SIG-M5 treated with dmso at 0.1 percent for 504 hours (cell line): ENCODE measurements around the gene ADH4.
"Not testable (repeated sequence)": the region's sequence is repeated elsewhere in the genome, so short reads cannot be mapped to it uniquely, and the experiment has no call there.

Experiments used
- DNase-seq: peaks from one replicate; lab custom pipeline; 2025; ENCODE audit not compliant: unreplicated experiment; lab: John Stamatoyannopoulos, UW

ADH4 gene

GRCh38 chr4:99135541-99136162, 8.4 kb downstream of the ADH4 start:
- no peak for DNase-seq

- no peak for DNase-seq
Observed at GRCh38 chr4:99134586-99134985, 9.5 kb downstream of the ADH4 start.

- DNase-seq, result no peak
Observed at GRCh38 chr4:99131378-99131777, 12.7 kb downstream of the ADH4 start.

GRCh38 chr4:99126376-99126775, 17.7 kb downstream of the ADH4 start:
- no peak for DNase-seq

- DNase-seq, result no peak
Observed at GRCh38 chr4:99121008-99121407, 23.1 kb downstream of the ADH4 start.

- DNase-seq, result no peak
Observed at GRCh38 chr4:99120501-99120900, 23.6 kb downstream of the ADH4 start.

- peak; percentile 4 for DNase-seq
Observed at GRCh38 chr4:99117876-99118693, 26.0 kb downstream of the ADH4 start.

GRCh38 chr4:99117122-99117841, 26.8 kb downstream of the ADH4 start:
- not testable (repeated sequence) for DNase-seq

- DNase-seq, result not testable (repeated sequence)
Observed at GRCh38 chr4:99109286-99109685, 34.8 kb downstream of the ADH4 start.

GRCh38 chr4:99104153-99104552, 39.9 kb downstream of the ADH4 start:
- DNase-seq, result no peak

- no peak for DNase-seq
Observed at GRCh38 chr4:99103166-99103565, 40.9 kb downstream of the ADH4 start.

- DNase-seq, result no peak
Observed at GRCh38 chr4:99102634-99103033, 41.5 kb downstream of the ADH4 start.

GRCh38 chr4:99100876-99101275, 43.2 kb downstream of the ADH4 start:
- DNase-seq, result no peak

GRCh38 chr4:99099814-99100213, 44.3 kb downstream of the ADH4 start:
- not testable (repeated sequence) for DNase-seq

- DNase-seq, result no peak
Observed at GRCh38 chr4:99099311-99099710, 44.8 kb downstream of the ADH4 start.

- DNase-seq, result not testable (repeated sequence)
Observed at GRCh38 chr4:99091841-99092240, 52.3 kb downstream of the ADH4 start.

- no peak for DNase-seq
Observed at GRCh38 chr4:99091216-99091575, 52.9 kb downstream of the ADH4 start.

- DNase-seq, result no peak
Observed at GRCh38 chr4:99090481-99091215, 53.4 kb downstream of the ADH4 start.

- peak; percentile 83 for DNase-seq
Observed at GRCh38 chr4:99088481-99089365, 55.4 kb downstream of the ADH4 start, which contains the start of gene ADH5. Gene ADH5 (minus strand): TSS chr4:99088788. CDS start chr4:99088700, 88 bp downstream.

- peak; percentile 68 for DNase-seq
Observed at GRCh38 chr4:99088023-99088449, 56.1 kb downstream of the ADH4 start.
